Occipital lobe (tissue), 2 donors: ENCODE results near the gene NRM. TPM values are rescaled to one million over a fixed set of nuclear protein-coding genes. Genes with fewer than 3 reads are reported as not detected.
"Not testable (repeated sequence)": the region's sequence is repeated elsewhere in the genome, so short reads cannot be mapped to it uniquely, and the experiment has no call there.

Source experiments
- DNase-seq: peaks from one replicate; lab custom pipeline; 2025; lab: John Stamatoyannopoulos, UW
- total RNA-seq: library from RNA; depleted of rRNA; stranded (reverse); fragments of >200 nt; gene quantifications from one replicate; pipeline ENCODE4 v1.2.3, GENCODE V29; 2014

The NRM gene
- 1.2 TPM for total RNA-seq

DNA sequence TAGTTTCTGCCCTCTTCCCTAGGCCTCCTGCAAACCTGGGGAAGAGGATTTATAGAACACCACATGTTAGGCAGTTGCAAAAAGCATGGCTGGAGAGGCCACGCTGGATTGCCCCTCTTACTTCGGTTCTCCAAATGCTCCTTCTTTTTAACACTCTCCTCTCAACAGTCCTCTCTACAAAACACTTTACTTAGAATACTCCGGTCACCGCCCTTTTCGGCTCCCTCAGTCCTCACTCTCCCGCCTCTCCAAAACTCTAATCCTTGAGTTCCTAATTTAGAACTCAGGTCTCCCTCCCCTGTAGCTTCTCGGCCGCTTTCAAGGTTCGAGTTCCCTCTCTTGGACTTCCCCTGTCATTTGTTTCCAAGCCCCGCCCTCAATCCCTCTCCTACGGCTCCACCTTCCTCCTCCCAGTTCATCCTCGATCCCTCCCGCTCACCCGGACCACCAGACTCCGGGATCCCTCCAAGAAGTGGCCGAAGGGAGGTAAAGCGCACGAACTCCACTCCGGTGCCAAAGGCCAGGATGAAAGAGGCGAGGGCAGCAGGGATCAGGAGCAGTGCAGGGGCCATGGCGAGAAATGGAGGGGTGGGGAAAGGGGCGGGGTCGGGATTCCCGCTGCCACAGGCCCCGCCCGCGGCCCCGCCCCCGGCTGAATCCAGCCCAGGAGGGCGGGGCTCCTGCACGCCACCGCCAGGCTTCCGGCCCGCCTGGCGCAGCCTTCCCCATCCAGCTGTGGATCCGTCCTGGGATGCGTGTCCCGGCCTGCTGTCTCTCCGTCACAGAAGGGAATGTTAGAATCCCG is at the start of gene NRM:
TSS of gene NRM (minus strand) at position 582 of the 805 bp plus-strand sequence. CDS start at position 572, 10 bp downstream.
- peak; percentile 78 for DNase-seq

DNA sequence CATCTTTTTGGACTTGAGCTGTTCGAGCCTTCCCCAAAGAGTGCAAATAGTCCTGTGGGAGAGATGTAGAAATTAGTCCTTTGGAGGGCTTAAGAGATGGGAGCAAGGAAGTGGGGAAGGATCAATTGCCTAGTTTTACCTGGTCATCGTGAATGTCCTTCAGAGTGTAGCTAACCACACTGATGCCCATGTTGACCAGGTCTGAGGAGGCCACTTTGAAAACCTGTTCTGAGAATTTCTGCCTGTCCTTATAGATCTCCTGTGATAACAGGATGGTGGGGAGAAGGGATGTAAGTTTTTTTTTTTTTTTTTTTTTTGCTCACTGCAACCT is 49.7 kb upstream of the NRM start:
- DNase-seq = no peak

- no peak for DNase-seq
Measured at GRCh38 chr6:30738532-30738931, 47.7 kb upstream of the NRM start.

- DNase-seq = no peak
Measured at GRCh38 chr6:30735668-30736314, 45.0 kb upstream of the NRM start.

DNA sequence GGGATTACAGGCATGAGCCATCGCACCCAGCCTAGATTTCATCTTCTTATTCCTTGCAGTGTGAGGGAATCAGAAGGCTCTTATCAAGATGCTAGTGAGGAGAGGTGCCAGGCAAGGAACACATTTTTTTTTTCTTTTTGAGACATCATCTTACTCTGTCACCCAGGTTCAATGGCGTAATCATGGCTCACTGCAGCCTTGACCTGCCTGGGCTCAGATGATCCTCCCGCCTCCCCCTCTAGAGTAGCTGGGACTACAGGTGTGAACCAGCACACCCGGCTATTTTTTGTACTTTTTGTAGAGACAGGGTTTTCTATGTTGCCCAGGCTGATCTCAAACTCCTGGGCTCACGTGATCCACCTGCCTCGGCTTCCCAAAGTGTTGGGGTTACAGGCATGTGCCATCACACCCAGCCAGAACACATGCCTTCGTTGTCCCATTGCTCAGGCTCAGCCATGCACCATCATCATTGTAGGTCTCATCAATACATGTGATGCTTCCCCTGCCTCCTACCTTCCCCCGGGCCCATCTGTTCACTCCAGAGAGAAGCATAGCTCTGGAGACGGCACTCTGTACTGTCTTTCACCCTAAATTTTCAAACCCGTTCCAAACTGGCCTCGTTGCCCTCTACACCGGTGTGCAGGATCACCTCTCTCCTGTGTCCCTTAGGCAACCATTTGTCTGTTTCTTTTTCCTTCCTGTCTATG is 41.6 kb upstream of the NRM start:
- no peak for DNase-seq

DNA sequence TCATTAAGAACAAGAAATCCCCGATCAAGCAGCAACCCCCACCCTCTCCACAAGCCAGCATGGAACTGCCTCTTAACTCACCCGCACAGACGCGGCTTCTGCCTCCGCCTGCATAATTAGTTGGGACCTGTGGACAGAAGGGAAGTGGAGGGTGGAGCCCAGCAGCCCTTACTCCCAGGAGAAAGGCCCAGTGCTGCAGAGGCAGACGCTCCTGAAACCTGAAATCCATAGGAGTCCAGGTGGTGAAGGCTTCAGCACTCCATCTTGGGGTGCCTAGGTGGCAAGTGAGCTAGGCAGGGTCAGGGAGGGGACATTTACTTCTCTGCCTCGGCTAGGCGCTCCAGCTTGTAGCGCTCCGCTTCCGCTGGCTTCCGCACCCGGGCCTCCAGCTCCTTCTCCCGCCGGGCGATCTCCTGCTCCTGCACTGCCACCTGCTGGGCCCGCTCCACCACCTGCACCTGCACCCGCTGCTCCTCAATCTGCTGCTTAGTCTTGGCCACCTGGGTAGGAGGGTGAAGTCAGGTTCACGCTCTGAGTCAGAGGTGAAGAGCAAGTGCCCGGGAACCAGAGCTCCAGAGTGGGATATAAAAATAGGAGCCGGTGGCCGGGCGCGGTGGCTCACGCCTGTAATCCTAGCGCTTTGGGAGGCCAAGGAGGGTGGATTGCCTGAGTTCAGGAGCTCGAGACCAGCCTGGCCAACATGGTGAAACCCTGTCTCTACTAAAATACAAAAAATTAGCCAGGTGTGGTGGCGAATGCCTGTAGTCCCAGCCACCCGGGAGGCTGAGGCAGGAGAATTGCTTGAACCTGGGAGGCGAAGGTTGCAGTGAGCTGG is 40.0 kb upstream of the NRM start:
- peak; percentile 49 for DNase-seq

DNA sequence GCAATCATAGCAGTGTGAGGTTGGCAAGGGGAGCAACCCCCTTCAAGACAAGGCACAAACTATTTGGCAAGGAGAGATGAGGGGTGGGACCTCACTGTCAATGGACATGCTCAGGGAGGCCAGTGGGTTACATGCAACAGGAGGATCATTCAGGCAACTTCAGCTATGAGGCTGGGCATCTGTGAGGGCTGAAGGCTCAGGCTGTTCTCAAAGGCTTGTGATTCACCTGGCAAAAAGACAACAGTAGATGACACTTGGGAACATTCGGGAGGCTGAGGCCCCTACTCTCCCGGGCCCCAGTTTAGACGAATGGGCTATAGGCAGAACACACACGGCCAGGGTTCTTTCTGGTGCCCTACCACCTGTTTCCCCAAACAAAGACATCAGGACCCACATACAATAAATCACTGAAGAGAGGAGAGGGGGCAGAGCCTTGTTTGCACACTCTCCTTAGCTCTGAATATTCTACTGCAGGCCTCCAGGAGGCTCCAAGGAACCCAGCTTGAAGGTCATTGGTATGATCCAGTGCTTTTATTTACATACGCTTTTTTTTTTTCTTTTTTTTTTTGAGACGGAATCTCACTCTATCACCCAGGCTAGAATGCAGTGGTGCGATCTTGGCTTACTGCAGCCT is 37.3 kb upstream of the NRM start:
- no peak for DNase-seq

DNA sequence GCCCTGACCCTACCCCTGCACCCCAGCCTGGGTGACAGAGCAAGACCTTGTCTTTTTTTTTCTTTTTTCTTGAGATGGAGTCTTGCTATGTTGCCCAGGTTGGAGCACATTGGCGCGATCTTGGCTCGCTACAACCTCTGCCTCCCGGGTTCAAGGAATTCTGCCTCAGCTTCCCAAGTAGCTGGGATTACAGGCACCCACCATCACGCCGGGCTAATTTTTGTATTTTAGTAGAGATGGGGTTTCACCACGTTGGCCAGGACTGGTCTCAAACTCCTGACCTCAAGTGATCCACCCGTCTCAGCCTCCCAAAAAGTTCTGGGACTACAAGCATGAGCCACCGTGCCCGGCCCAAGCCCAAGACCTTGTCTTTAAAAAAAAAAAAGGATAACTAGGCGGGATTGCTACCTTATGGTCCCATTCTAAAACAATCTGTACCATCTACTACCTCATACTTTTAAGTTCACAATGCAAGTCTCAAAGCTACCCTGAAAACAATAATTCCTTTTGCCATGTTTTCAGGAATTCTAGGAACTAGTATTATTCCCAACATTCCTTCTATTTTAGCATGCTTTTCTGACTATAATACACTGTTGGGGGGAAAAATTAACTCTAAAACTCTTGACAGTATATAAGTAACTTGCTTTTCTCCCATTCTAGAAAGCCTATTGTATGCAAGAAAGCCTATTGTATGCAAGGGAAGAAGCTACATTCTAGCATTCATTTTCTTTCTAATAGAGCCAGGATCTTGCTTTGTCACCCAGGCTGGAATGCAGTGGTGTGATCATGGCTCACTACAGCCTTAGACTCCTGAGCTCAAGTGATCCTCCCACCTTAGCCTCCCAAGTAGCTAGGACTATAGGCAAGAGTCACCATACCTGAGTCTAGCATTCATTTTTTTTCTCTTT is 36.0 kb upstream of the NRM start:
- DNase-seq = no peak

DNA sequence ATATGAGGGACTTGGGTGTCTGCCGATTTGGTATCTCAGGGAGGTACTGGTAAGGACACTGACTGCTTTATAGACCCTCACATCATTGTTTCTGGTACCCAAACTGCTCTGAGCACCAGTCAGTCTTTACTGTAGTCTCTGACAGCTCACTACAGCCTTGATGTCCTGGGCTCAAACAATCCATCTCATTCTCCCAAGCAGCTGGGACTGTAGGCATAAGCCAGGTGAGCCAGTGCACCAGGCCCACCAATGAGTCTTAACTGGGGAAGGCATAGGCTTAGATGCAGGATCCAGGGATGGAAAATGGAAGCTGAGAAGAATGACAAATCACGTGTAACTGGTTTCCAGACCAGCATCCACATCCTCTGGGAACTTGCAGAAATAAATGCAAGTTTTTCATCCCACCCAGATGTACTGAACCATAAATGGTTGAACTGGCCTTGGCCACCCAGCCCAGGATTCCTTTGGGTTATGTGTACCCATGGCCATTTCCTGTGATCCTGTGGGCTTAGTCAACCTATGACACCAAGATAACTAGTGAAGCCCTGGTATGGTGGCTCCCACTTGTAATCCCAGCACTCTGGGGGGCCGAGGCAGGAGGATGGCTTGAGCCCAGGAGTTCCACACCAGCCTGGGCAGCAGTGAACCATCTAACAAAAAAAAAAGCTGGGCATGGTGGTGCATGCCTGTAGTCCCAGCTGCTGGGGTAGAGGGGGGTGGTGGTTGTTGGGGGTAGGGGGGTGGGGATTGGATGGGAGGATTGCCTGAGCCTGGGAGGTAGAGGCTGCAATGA is 35.1 kb upstream of the NRM start:
- DNase-seq = no peak

- DNase-seq = no peak
Measured at GRCh38 chr6:30724906-30725667, 34.3 kb upstream of the NRM start.

GRCh38 chr6:30723843-30724741 is 33.3 kb upstream of the NRM start:
- DNase-seq = not testable (repeated sequence)

GRCh38 chr6:30723159-30723842 is 32.5 kb upstream of the NRM start:
- not testable (repeated sequence) for DNase-seq

GRCh38 chr6:30722280-30723112 is 31.7 kb upstream of the NRM start:
- peak; percentile 65 for DNase-seq

DNA sequence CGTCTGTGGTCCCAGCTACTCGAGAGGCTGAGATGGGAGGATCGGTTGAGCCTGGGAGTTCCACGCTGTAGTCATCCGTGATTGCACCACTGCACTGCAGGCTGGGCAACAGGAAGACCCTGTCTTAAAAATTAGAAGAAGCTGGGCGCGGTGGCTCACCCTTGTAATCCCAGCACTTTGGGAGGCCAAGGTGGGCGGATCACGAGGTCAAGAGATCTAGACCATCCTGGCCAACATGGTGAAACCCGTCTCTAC is 31.2 kb upstream of the NRM start:
- DNase-seq = not testable (repeated sequence)

- DNase-seq = peak; percentile 84
Measured at GRCh38 chr6:30721198-30722024, 30.6 kb upstream of the NRM start.
